SK-N-SH (cell line): Measurements from ENCODE around the gene PRMT6. TPM values are rescaled to one million over a fixed set of nuclear protein-coding genes. Genes with fewer than 3 reads are reported as not detected.

ENCODE experiments used
- CTCF ChIA-PET: fragments of 300-600, 350-600 bp; formaldehyde crosslinking; extraction: SDS; loops from one replicate; lab custom pipeline; 2021; lab: Yijun Ruan, JAX
- POLR2A ChIA-PET: fragments of 350-600 bp; sonication (Branson Sonifier 250); formaldehyde crosslinking; extraction: SDS; loops from one replicate; lab custom pipeline; 2020; ENCODE audit warnings: antibody characterized with exemption, inconsistent platforms; lab: Yijun Ruan, JAX
- DNase-seq: peaks from one replicate; pipeline ENCODE4 v3.0.0; 2012
- H2AFZ ChIP-seq: fragments of 200-600 bp; sonication (generic); 2 replicates; pipeline ENCODE4 v1.8.1; 2016; ENCODE audit warnings: antibody characterized with exemption, mild to moderate bottlenecking, low read depth
- H3F3A ChIP-seq: fragments of 200-600 bp; sonication (generic); replicated peaks from 2 replicates; pipeline ENCODE3; 2016; ENCODE audit warnings: antibody characterized with exemption, mild to moderate bottlenecking; ENCODE audit not compliant: insufficient read depth
- H3K27ac ChIP-seq, 2 experiments: fragments of 200-500 bp in 1 of 2; fragments of 200-600 bp in 1 of 2; sonication (Bioruptor generic) in 1 of 2; sonication (generic), shearing (Covaris generic) in 1 of 2; 2 replicates each; pipeline versions ENCODE4 v1.5.1 to v1.6.1; 2014 to 2016; ENCODE audit warnings: low read depth in 2 of 2, inconsistent platforms in 1 of 2, low read length in 1 of 2, mild to moderate bottlenecking in 1 of 2, mixed read lengths in 1 of 2
- H3K27me3 ChIP-seq: fragments of 200-600 bp; sonication (generic), shearing (Covaris generic); 2 replicates; pipeline ENCODE4 v1.6.1; 2016; ENCODE audit warnings: mixed run types; ENCODE audit not compliant: insufficient read depth
- H3K36me3 ChIP-seq, 2 experiments: fragments of 200-500 bp in 1 of 2; fragments of 200-600 bp in 1 of 2; sonication (Bioruptor generic) in 1 of 2; sonication (generic) in 1 of 2; replicated peaks in 1 of 2; 2 replicates each; pipeline versions ENCODE3 to v1.5.1; 2014 to 2016; ENCODE audit warnings: low read length in 1 of 2, mild to moderate bottlenecking in 1 of 2; ENCODE audit not compliant: insufficient read depth in 2 of 2, control insufficient read depth in 1 of 2
- H3K4me1 ChIP-seq, 2 experiments: fragments of 200-500 bp in 1 of 2; fragments of 200-600 bp in 1 of 2; sonication (Bioruptor generic) in 1 of 2; sonication (generic), shearing (Covaris generic) in 1 of 2; 2 replicates each; pipeline versions ENCODE4 v1.5.1 to v1.6.1; 2014 to 2016; ENCODE audit warnings: low read depth in 1 of 2, low read length in 1 of 2, mixed run types in 1 of 2; ENCODE audit not compliant: insufficient read depth in 2 of 2, control insufficient read depth in 1 of 2
- H3K4me2 ChIP-seq: fragments of 200-600 bp; sonication (generic), shearing (Covaris generic); 2 replicates; pipeline ENCODE4 v1.6.1; 2017; ENCODE audit warnings: mixed run types
- H3K4me3 ChIP-seq, 2 experiments: fragments of 200-500 bp in 1 of 2; fragments of 200-600 bp in 1 of 2; sonication (Bioruptor generic) in 1 of 2; sonication (generic), shearing (Covaris generic) in 1 of 2; 2 replicates each; pipeline versions ENCODE4 v1.5.1 to v1.8.1; 2014 to 2016; ENCODE audit warnings: low read depth in 2 of 2, inconsistent platforms in 1 of 2, low read length in 1 of 2, mild to moderate bottlenecking in 1 of 2, mixed read lengths in 1 of 2, moderate library complexity in 1 of 2
- H3K79me2 ChIP-seq: fragments of 200-600 bp; sonication (generic); 2 replicates; pipeline ENCODE4 v1.8.1; 2017; ENCODE audit warnings: mild to moderate bottlenecking; ENCODE audit not compliant: insufficient read depth
- H3K9ac ChIP-seq: fragments of 200-600 bp; sonication (generic); 2 replicates; pipeline ENCODE4 v1.6.1; 2017; ENCODE audit warnings: mixed run types
- H3K9me2 ChIP-seq: fragments of 200-600 bp; sonication (generic); 2 replicates; pipeline ENCODE4 v1.6.1; 2017; ENCODE audit warnings: mixed run types
- H3K9me3 ChIP-seq: fragments of 200-600 bp; sonication (generic); 2 replicates; pipeline ENCODE4 v1.6.1; 2017; ENCODE audit warnings: mixed run types, mild to moderate bottlenecking, moderate library complexity
- H4K20me1 ChIP-seq: fragments of 200-600 bp; sonication (generic); 2 replicates; pipeline ENCODE4 v1.6.1; 2017; ENCODE audit warnings: mild to moderate bottlenecking, mixed run types; ENCODE audit not compliant: insufficient read depth
- CHD2 ChIP-seq: fragments of 150-350 bp; IDR thresholded peaks from 2 replicates; pipeline ENCODE4 v1.6.1; 2018; ENCODE audit warnings: low read length; ENCODE audit not compliant: partially characterized antibody
- ELF1 ChIP-seq: IDR thresholded peaks from 2 replicates; pipeline ENCODE4 v1.4.0; 2012
- GATA2 ChIP-seq: sonication (generic); formaldehyde crosslinking; IDR thresholded peaks from 2 replicates; pipeline ENCODE4 v1.5.0; 2020; ENCODE audit warnings: mild to moderate bottlenecking, missing genetic modification reagents
- MXI1 ChIP-seq: IDR thresholded peaks from 2 replicates; pipeline ENCODE4 v1.6.1; 2012; ENCODE audit warnings: mild to moderate bottlenecking, low read depth, low read length, improper control_type of control experiment
- POLR2AphosphoS5 ChIP-seq: IDR thresholded peaks from 2 replicates; pipeline ENCODE4 v1.6.1; 2012; ENCODE audit warnings: low read depth, low read length
- RCOR1 ChIP-seq: fragments of 150-350 bp; IDR thresholded peaks from 2 replicates; pipeline ENCODE4 v1.6.1; 2017; ENCODE audit warnings: antibody characterized with exemption, low read length
- REST ChIP-seq: IDR thresholded peaks from 2 replicates; pipeline ENCODE4 v1.6.1; 2012; ENCODE audit warnings: mild to moderate bottlenecking, low read depth, low read length, moderate library complexity
- SIN3A ChIP-seq: IDR thresholded peaks from 2 replicates; pipeline ENCODE4 v1.6.1; 2012; ENCODE audit warnings: low read depth, mild to moderate bottlenecking, low read length, moderate library complexity, borderline replicate concordance
- TAF1 ChIP-seq: IDR thresholded peaks from 2 replicates; pipeline ENCODE4 v1.6.1; 2012; ENCODE audit warnings: low read depth, mild to moderate bottlenecking, low read length, moderate library complexity, borderline replicate concordance
- TEAD4 ChIP-seq: IDR thresholded peaks from 2 replicates; pipeline ENCODE4 v1.4.0; 2012; ENCODE audit warnings: mild to moderate bottlenecking, borderline replicate concordance; ENCODE audit not compliant: insufficient read depth
- WGBS: methylation state at CpG from one replicate; pipeline ENCODE4 v1.1.6; 2017; ENCODE audit warnings: low lambda C conversion rate; 5-methylcytosine and 5-hydroxymethylcytosine counted together
- polyA plus RNA-seq, 3 experiments: library from polyadenylated mRNA; depleted of rRNA; stranded (reverse); fragments of >200 nt; gene quantifications; 2 replicates each; pipeline ENCODE4 v1.2.3, GENCODE V29; 2012
- TF ChIP-seq, protein P1 (sequence below): fragments of 150-350 bp; IDR thresholded peaks from 2 replicates; pipeline ENCODE4 v1.6.1; 2017; ENCODE audit warnings: antibody characterized with exemption, low read length, low read depth, borderline replicate concordance

The PRMT6 gene
- polyA plus RNA-seq, 1 of the 3 experiments (the other 2 are of a cell fraction), result 15.2 TPM

- Histone ChIP-seq H3K4me2 (no peak overlapping the region), H4K20me1 (no peaks in the 10 kb centered on the region), H3K9me3 (no peaks in the 10 kb centered on the region), H2AFZ (no peak overlapping the region), H3F3A (no peaks in the 10 kb centered on the region), H3K27ac (no peak overlapping the region), H3K9me2 (no peaks in the 10 kb centered on the region), H3K36me3 (no peaks in the 10 kb centered on the region), H3K9ac (no peak overlapping the region), H3K79me2 (no peaks in the 10 kb centered on the region), H3K4me3 (no peak overlapping the region), H3K4me1 (no peaks in the 10 kb centered on the region), H3K27me3 (no peaks in the 10 kb centered on the region; the same call in 1 of the 2 replicates)
- 68% methylated on average over 3 of the region's 3 CpGs for WGBS
- POLR2A ChIA-PET, result no interaction called here
- no peak for DNase-seq
- CTCF ChIA-PET, result no interaction called here
- TF ChIP-seq TAF1, result no peak
- TF ChIP-seq TEAD4, result no peak
- TF ChIP-seq CHD2, result no peak
- TF ChIP-seq SIN3A, result no peak
- no peak for TF ChIP-seq ELF1
These were observed 47.2 kb upstream of the PRMT6 start for GRCh38 chr1:107009281-107009680.

- no peaks in the 10 kb centered on the region for H3F3A ChIP-seq
- H3K79me2 ChIP-seq, result no peaks in the 10 kb centered on the region
- DNase-seq, result no peak
- no peak overlapping the region for H3K9ac ChIP-seq
- 29% methylated on average over 3 of the region's 3 CpGs for whole genome bisulfite sequencing
- no peaks in the 10 kb centered on the region; a peak in 1 of 4 replicates for H3K4me1 ChIP-seq
- TF ChIP-seq REST, result no peak
- TF ChIP-seq CHD2, result no peak
- TF ChIP-seq, protein P1, sequence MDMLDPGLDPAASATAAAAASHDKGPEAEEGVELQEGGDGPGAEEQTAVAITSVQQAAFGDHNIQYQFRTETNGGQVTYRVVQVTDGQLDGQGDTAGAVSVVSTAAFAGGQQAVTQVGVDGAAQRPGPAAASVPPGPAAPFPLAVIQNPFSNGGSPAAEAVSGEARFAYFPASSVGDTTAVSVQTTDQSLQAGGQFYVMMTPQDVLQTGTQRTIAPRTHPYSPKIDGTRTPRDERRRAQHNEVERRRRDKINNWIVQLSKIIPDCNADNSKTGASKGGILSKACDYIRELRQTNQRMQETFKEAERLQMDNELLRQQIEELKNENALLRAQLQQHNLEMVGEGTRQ, result no peak
- TF ChIP-seq POLR2AphosphoS5, result no peak
- TF ChIP-seq MXI1, result no peak
- no peak for TF ChIP-seq SIN3A
- TF ChIP-seq RCOR1, result no peak
- no peak for TF ChIP-seq TAF1
- no peak for TF ChIP-seq GATA2 (CRISPR knock-in tag)
- TF ChIP-seq, all 33 proteins: peak for 0
- no peak overlapping the region for H2AFZ ChIP-seq
- POLR2A ChIA-PET, result no interaction called here
- H3K9me2 ChIP-seq, result no peaks in the 10 kb centered on the region
- H3K27me3 ChIP-seq, result no peaks in the 10 kb centered on the region; the same call in 1 of the 2 replicates
- H3K36me3 ChIP-seq, result no peaks in the 10 kb centered on the region
- H3K9me3 ChIP-seq, result no peaks in the 10 kb centered on the region
- H3K4me3 ChIP-seq, result no peak overlapping the region
- H3K4me2 ChIP-seq, result no peak overlapping the region
- no peak overlapping the region for H3K27ac ChIP-seq
- CTCF ChIA-PET, result interaction anchor here (1.4 kb wide), 1 partner anchor 30 kb away, joined by 3 read pairs; no protein-coding TSS in a partner anchor
- H4K20me1 ChIP-seq, result no peaks in the 10 kb centered on the region
These were observed 45.9 kb upstream of the PRMT6 start for GRCh38 chr1:107010582-107010981.
